Measurements from ENCODE around the gene MFSD1. TPM values are rescaled to one million over a fixed set of nuclear protein-coding genes. Genes with fewer than 3 reads are reported as not detected.
A peak's percentile ranks its signal among the peaks of the same experiment; 100 is the strongest.

The MFSD1 gene
- polyA plus RNA-seq, 3 donors = 110 to 262 (median 225) TPM

- peak; percentile 31 to 52 (median 36) for DNase-seq
- Histone ChIP-seq H3K9me3 (replicated peaks in 1 of 2; ENCODE audit: control insufficient read depth in 1 of 2, insufficient read depth in 1 of 2, low read length in 2 of 2) (no peaks in the 10 kb centered on the region), H3K27ac (ENCODE audit: low read depth in 1 of 2, low read length in 2 of 2) (peak overlapping the region; percentile 79), H4K20me1 (ENCODE audit: insufficient read depth, low read length) (peaks cover 32% of the 10 kb centered on the region), H3K79me2 (ENCODE audit: insufficient read depth, low read length) (peaks cover 34% of the 10 kb centered on the region), H2AFZ (ENCODE audit: insufficient read depth, low read depth, low read length, poor library complexity, severe bottlenecking) (no peak overlapping the region), H3K27me3 (ENCODE audit: control insufficient read depth in 2 of 2, insufficient read depth in 2 of 2, low read length in 2 of 2) (no peaks in the 10 kb centered on the region), H3K9ac (ENCODE audit: insufficient read depth, low read length, poor library complexity, severe bottlenecking) (peak overlapping the region; percentile 4), H3K4me2 (replicated peaks; ENCODE audit: extremely low read depth, low read length, poor library complexity, severe bottlenecking) (peak overlapping the region; percentile 20), H3K36me3 (replicated peaks in 1 of 2; ENCODE audit: control insufficient read depth in 1 of 2, insufficient read depth in 2 of 2, low read length in 2 of 2) (peaks cover 73 to 78% of the 10 kb centered on the region in 2 donors), H3K4me3 (replicated peaks in 1 of 3; ENCODE audit: low read depth in 2 of 3, low read length in 3 of 3) (peak overlapping the region in 1 of 3 experiments; percentile 20), H3K4me1 (ENCODE audit: control insufficient read depth in 1 of 2, insufficient read depth in 2 of 2, low read length in 2 of 2) (peaks cover 12 to 14% of the 10 kb centered on the region in 2 donors)
- peak overlapping the region in 1 of 2 donors; percentile 14 for H3K4me3 Mint-ChIP-seq
- H3K9me3 Mint-ChIP-seq = no peaks in the 10 kb centered on the region
- TF ChIP-seq CTCF (IDR thresholded peaks at IDR 0.05) = no peak
- H3K4me1 Mint-ChIP-seq = peaks cover 24% of the 10 kb centered on the region
- intact Hi-C loops (cut with micrococcal nuclease) = no loop called here
- WGBS (ENCODE audit: insufficient coverage) = no CpG with 5 or more reads among the region's 3 CpGs
- H3K36me3 Mint-ChIP-seq = peaks cover 71 to 79% of the 10 kb centered on the region in 2 donors
- H3K27ac Mint-ChIP-seq = peak overlapping the region; percentile 85 to 95 (median 90)
- no peaks in the 10 kb centered on the region for H3K27me3 Mint-ChIP-seq (ENCODE audit: low read depth in 3 of 3)
These were observed 17.4 kb downstream of the MFSD1 start for GRCh38 chr3:158819282-158819681.

- peaks cover 24% of the 10 kb centered on the region for H3K4me1 Mint-ChIP-seq
- H2AFZ ChIP-seq (ENCODE audit: insufficient read depth, low read depth, low read length, poor library complexity, severe bottlenecking) = no peak overlapping the region
- no peak overlapping the region for H3K4me3 ChIP-seq (replicated peaks in 1 of 3; ENCODE audit: low read depth in 2 of 3, low read length in 3 of 3)
- intact Hi-C loops (cut with micrococcal nuclease) = no loop called here
- H3K4me3 Mint-ChIP-seq = no peak overlapping the region
- H3K4me2 ChIP-seq (replicated peaks; ENCODE audit: extremely low read depth, low read length, poor library complexity, severe bottlenecking) = no peak overlapping the region
- TF ChIP-seq CTCF (IDR thresholded peaks at IDR 0.05) = no peak
- H3K27ac ChIP-seq (ENCODE audit: low read depth in 1 of 2, low read length in 2 of 2) = peak overlapping the region in 1 of 2 donors; percentile 79
- peaks cover 25% of the 10 kb centered on the region for H3K79me2 ChIP-seq (ENCODE audit: insufficient read depth, low read length)
- no peaks in the 10 kb centered on the region for H3K27me3 ChIP-seq (ENCODE audit: control insufficient read depth in 2 of 2, insufficient read depth in 2 of 2, low read length in 2 of 2)
- no peaks in the 10 kb centered on the region for H3K9me3 ChIP-seq (replicated peaks in 1 of 2; ENCODE audit: control insufficient read depth in 1 of 2, insufficient read depth in 1 of 2, low read length in 2 of 2)
- peaks cover 12 to 14% of the 10 kb centered on the region in 2 donors for H3K4me1 ChIP-seq (ENCODE audit: control insufficient read depth in 1 of 2, insufficient read depth in 2 of 2, low read length in 2 of 2)
- peaks cover 45% of the 10 kb centered on the region for H4K20me1 ChIP-seq (ENCODE audit: insufficient read depth, low read length)
- H3K36me3 Mint-ChIP-seq = peaks cover 67 to 76% of the 10 kb centered on the region in 2 donors
- DNase-seq = no peak
- H3K9me3 Mint-ChIP-seq = no peaks in the 10 kb centered on the region
- H3K36me3 ChIP-seq (replicated peaks in 1 of 2; ENCODE audit: control insufficient read depth in 1 of 2, insufficient read depth in 2 of 2, low read length in 2 of 2) = peaks cover 75 to 80% of the 10 kb centered on the region in 2 donors
- no CpG with 5 or more reads among the region's 3 CpGs for WGBS (ENCODE audit: insufficient coverage)
- H3K27ac Mint-ChIP-seq = peak overlapping the region; percentile 48 to 88 (median 61)
- H3K27me3 Mint-ChIP-seq (ENCODE audit: low read depth in 3 of 3) = no peaks in the 10 kb centered on the region
- H3K9ac ChIP-seq (ENCODE audit: insufficient read depth, low read length, poor library complexity, severe bottlenecking) = no peak overlapping the region
These were observed 18.7 kb downstream of the MFSD1 start for GRCh38 chr3:158820521-158820920.
